NOMO-1 treated with dmso at 0.1 percent for 144 hours (cell line): ENCODE results near the gene ODR4.
"Not testable (repeated sequence)": the region's sequence is repeated elsewhere in the genome, so short reads cannot be mapped to it uniquely, and the experiment has no call there.

Experiments used
- DNase-seq: peaks from one replicate; lab custom pipeline; 2025; ENCODE audit not compliant: unreplicated experiment; lab: John Stamatoyannopoulos, UW

The ODR4 gene

GRCh38 chr1:186375152-186375928, at the start of gene ODR4, which contains the start of gene TPR:
Gene ODR4, plus strand, starts transcription at chr1:186375838. Its CDS starts 3,948 bp downstream, at chr1:186379786.
Gene TPR, minus strand, starts transcription at chr1:186375253. Its CDS starts 225 bp downstream, at chr1:186375028.
- peak; percentile 99 for DNase-seq

DNA sequence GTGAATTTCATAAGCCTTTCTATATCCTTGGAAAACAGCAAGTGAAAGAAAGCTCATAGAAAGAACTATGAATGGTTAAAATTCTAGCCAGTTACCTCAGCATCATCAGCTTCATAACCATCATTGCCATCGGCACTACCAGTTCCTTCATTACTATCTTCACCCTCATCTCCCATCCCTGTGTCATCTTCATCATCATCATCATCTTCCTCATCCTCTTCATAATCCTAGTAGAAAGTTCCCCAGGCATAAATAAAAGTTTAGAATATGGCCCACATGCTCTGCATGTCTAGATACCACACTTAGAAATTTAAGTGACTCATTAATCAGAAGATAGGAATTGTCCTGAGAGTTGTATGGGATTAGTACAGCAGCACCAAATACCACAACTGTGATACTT, 49.6 kb upstream of the ODR4 start:
- DNase-seq, result no peak

- DNase-seq, result no peak
Measured at GRCh38 chr1:186327331-186327730, 48.3 kb upstream of the ODR4 start.

DNA sequence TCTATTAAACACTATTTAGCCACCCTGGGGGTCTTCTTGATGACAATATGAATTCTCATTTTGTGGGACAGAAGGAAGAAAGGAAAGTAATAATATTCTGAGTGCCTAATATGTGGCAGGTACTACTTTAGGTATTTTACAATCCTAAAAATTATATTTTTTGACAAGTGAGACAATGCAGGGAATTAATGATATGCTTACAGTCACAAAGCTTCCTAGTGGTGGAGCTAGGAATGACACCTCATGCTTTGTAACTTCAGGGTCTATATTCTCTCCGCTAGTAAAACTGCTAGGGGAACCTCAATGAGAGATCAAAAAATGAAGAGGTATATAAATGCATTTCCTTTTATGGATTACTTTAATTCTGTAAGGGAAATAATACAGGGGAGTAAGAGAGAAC, 44.9 kb upstream of the ODR4 start:
- DNase-seq, result no peak

DNA sequence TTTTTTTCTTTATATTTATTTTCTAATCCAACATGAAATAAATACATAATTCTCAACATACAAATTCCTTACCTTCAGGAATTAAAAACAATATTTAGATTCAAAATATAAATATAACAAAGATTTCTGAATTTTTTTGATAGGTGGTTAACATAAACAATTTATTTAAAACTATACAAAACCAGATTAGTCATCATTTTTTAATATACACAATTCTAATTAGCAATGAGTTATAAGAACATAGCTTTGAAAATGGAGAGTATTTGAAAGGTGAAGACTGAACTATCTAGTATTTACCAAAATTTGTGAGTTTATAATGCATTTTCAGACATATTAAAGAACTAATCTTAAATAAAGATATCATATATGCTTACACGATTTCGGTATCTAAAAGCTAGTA, 38.1 kb upstream of the ODR4 start:
- no peak for DNase-seq

DNA sequence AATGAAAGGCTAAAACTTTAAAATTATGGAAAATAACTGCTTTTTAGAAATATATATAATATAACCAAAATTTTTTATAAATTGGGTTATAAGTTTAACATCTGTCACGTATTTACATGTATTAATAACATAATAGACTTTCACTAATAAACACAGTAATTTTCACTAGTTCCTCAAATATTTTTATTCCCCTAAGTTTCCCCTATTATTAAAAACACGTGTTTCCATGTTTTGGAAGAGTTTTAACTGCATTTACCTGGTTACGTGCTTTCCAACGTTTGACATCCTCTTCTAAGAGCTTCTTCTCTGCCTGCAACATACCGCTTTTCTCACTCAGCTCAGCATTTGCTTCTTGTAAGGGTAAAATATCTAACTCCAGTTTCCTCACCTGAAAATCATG, 34.9 kb upstream of the ODR4 start:
- no peak for DNase-seq

DNA sequence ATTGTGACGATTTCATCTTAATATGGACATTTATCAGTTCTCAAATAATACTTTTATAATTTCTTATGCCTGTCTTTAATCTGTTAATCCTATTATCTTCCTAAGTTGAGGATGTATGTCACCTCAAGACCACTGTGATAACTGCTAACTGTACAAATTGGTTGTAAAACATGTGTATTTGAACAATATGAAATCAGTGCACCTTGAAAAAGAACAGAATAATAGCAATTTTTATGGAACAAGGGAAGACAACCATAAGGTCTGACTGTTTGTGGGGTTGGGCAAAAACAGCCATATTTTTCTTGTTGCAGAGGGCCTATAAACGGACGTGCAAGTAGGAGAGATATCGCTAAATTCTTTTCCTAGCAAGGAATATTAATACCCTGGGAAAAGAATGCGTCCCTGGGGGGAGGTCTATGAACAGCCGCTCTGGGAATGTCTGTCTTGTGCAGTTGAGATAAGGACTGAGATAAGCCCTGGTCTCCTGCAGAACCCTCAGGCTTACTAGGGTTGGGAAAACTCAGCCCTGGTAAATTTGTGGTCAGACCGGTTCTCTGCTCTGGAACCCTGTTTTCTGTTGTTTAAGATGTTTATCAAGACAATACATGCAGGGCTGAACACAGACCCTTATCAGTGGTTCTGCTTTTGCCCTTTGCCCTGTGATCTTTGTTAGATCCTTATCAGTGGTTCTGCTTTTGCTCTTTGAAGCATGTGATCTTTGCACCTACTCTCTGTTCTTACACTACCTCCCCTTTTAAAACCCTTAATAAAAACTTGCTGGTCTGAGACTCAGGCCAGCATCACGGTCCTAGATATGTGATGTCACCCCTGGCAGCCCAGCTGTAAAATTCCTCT, 27.6 kb upstream of the ODR4 start:
- DNase-seq, result not testable (repeated sequence)

DNA sequence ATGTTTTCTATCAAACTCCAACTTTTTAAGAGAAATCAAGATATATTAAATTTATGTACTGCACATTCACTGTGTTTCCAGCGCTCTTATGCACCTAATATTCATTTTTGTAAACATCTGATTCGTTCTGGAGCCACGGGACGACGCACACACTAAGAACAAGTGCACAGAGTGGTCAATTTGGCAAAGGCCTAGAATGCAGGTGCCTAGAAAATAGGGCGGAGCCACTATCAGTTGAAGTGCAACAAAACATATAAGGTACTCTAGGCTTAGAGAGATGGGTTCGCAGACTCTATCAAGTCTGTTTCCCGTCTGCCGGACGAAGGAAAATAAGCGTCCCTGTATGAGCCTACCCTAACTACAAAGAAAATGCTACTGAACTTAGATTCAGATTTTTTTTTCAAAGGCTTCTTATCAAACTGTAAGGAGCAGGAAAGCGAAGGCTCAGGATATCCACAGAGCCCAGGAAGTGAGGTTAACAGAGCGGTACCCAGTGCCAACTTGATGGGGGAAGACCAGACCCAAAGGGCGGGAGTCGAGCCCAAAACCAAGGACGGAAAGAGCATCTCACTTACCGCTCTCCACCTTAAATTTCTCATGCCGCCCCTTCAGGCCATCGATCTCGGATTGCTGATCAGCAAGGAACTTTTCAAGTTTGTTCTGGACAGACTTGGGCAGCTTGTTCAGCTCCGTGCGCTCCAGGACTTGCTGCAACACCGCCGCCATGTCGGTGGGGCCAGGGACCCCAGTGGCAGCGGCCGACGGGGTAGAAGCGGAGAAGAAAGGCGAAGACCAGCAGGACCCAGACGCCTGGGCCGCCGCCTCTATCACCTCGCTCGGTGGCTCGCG, 1.1 kb upstream of the ODR4 start:
- DNase-seq, result peak; percentile 2

GRCh38 chr1:186375929-186376319, 286 bp downstream of the ODR4 start:
- DNase-seq, result no peak

DNA sequence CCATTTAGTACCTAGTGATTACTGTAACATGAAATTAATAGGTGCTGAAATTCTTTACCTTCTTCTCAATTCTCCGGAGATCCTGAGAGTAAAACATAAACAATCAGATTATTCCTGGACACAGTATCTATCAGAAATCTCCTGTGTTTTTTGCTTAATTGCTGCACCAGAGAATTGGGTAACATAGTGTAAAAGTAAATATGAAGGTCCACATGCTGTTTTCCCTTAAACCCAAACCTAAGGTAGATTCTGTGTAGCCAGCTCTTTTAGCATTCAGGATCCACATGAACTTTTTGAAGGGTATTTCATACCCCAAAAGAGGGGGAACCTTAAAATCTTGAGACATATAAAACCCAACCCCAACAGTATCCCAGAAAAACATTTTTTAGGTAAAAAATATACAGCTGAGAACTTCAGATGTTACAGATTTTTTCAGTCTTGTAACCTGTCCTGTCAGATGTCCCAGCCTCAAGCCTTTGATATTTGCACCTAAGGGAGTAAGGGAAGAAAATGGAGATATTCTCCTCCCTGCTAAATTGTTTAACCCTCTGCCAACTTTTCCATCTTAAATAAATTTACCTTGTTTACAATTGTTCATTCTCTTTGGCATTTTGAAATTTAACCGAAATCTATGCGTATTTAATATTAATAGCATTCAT, 11.2 kb downstream of the ODR4 start:
- no peak for DNase-seq

GRCh38 chr1:186390925-186391324, 15.3 kb downstream of the ODR4 start:
- no peak for DNase-seq

DNA sequence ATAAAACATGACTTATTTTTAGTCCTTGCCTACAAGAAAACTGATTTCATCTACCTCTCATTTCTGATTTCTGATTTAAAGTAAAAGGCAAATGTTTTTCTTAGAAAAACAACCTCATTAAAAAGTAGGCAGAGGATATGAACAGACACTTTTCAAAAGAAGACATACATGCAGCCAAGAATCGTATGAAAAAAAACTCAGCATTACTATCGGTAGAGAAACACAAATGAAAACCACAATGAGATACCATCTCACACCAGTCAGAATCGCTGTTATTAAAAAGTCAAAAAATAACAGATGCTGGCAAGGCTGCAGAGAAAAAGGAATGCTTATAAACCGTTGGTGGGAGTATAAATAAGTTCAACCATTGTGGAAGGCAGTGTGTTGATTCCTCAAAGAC, 16.2 kb downstream of the ODR4 start:
- no peak for DNase-seq

GRCh38 chr1:186392711-186393110, 17.1 kb downstream of the ODR4 start:
- DNase-seq, result not testable (repeated sequence)

DNA sequence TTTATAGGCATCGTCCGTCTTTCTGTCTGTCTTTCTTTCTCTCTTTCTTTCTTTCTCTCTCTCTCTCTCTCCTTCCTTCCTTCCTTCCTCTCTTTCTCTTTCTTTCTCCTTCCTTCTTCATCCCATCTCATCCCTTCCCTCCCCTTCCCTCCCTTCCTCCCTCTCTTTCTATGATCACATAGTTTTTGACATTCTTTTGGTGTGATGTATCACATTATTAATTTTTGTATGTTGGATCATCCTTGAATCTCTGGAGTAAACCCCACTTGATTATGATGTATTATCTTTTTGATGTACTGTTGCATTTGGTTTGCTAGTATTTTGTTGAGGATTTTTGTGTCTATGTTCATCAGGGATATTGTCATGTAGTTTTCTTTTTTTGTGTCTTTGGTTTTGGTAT, 25.8 kb downstream of the ODR4 start:
- not testable (repeated sequence) for DNase-seq

GRCh38 chr1:186403632-186404031, 28.0 kb downstream of the ODR4 start:
- DNase-seq, result no peak

- DNase-seq, result peak; percentile 27
Measured at GRCh38 chr1:186404454-186405051, 28.9 kb downstream of the ODR4 start.

DNA sequence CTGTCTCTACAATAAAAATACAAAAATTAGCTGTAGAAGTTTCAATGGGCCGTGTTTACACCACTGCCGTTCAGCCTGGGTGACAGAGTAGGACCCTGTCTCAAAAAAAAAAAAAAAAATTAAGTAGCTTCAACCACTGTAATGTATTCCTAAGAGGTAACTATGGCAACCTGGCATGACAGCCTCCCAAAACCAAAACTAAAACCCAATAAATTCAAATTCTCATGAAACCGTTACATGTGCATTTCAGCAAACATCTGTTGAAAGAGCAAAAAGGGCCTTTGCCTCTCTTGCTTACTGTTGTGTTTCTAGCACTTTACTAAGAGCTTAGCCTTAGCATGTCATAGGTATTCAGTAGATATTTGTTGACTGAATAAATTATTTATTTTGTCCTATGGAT, 33.5 kb downstream of the ODR4 start:
- no peak for DNase-seq

DNA sequence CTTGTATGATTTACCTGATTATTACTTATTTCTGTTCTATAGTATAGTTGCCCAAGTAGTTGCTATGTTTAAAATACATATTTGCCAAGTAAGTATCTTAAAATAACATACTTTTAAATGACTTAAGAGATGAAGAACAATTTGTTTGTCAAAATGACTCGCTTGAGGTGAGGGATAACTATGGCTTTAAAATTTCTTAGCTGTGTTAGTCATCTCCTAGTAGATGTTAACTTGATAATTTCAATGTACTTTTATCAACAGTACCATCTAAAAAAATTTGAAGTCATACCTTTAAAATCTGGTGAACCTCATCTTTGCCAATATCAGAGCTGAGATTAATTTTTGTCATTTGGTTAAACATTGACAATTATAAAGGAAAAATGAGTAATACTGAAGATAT, 37.7 kb downstream of the ODR4 start:
- DNase-seq, result no peak

DNA sequence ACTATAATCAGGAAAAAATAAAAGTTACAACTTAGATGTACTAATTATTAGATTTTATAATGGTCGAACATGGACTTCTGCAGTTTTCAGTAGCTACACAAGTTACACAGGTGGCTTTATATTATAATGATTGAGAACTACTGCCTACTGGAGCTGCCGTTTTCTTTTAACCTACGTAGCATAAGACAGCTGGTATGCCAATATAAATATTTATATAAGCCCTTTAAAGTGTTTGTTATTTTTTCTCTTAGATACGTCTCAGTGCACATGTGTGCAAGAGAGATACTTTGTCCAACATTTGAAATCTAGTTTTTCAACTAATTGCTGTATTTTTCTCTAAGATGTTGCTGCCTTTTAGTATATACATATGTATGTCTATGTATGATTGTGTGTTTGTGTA, 42.9 kb downstream of the ODR4 start:
- DNase-seq, result no peak

DNA sequence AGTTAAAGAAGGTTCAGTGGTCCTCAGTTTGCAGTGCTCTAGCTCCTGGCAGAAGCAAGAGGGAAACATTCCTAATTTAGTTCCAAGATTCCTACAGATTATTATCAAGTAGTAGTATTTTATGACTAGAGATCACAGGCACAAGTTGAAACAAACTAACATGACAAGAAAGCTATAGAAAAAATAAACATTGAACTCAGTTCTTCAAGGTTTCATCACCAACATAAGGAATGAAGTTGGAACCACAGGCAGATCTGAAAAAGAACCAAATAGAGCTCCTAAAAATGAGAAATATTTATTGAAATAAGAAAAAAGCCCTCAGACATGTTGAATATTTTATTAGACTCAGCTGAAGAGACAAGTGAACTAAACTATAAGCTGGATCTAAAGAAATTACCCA, 44.7 kb downstream of the ODR4 start:
- no peak for DNase-seq
